SK-N-SH (cell line): ENCODE results near the gene MBD4.

Source experiments
- EP300 ChIP-seq, 2 experiments: IDR thresholded peaks; 2 replicates each; pipeline versions ENCODE4 v1.4.0 to v1.6.1; 2012; ENCODE audit warnings: borderline replicate concordance in 1 of 2, low read depth in 1 of 2, low read length in 1 of 2
- RAD21 ChIP-seq: IDR thresholded peaks from 2 replicates; pipeline ENCODE4 v1.6.1; 2012; ENCODE audit warnings: mild to moderate bottlenecking, low read length
- REST ChIP-seq: IDR thresholded peaks from 2 replicates; pipeline ENCODE4 v1.6.1; 2012; ENCODE audit warnings: mild to moderate bottlenecking, low read depth, low read length, moderate library complexity

- TF ChIP-seq RAD21, result no peak
- no peak for TF ChIP-seq REST
- TF ChIP-seq EP300 (IDR thresholded peaks at IDR 0.05; ENCODE audit: borderline replicate concordance in 1 of 2, low read depth in 1 of 2, low read length in 1 of 2), result no peak
Measured at GRCh38 chr3:129445471-129445870, 5.7 kb upstream of the MBD4 start.
